Measurements from ENCODE around the gene GNG2. TPM values are rescaled to one million over a fixed set of nuclear protein-coding genes. Genes with fewer than 3 reads are reported as not detected.
A peak's percentile ranks its signal among the peaks of the same experiment; 100 is the strongest.

GNG2 gene
- total and polyA plus RNA-seq, 10 donors: 23.6 to 180 (median 99.1) TPM

- H3K4me3 ChIP-seq: no peak overlapping the region
- no peaks in the 10 kb centered on the region for H3K9me3 ChIP-seq
- no peak for DNase-seq
- H3K27me3 ChIP-seq (replicated peaks in 1 of 7): no peaks in the 10 kb centered on the region
- intact Hi-C loops (cut with DNase I; ENCODE audit: low total_unique reads): no loop called here
- H3K36me3 ChIP-seq: peaks cover 0 to 16% (median 0%) of the 10 kb centered on the region in 6 donors
- WGBS, 5 donors: 89 to 97% (median 95%) methylated on average over 7 of the region's 7 CpGs
- no peak overlapping the region for H3K27ac ChIP-seq
- TF ChIP-seq POLR2A (IDR thresholded peaks at IDR 0.05): no peak
- no peak for TF ChIP-seq POLR2AphosphoS5 (IDR thresholded peaks at IDR 0.05)
- no peak for TF ChIP-seq CTCF (IDR thresholded peaks at IDR 0.05 in 8 of 11, conservative IDR thresholded peaks at IDR 0.05 in 3 of 11)
- H3K4me1 ChIP-seq: peaks cover 0 to 82% (median 28%) of the 10 kb centered on the region in 6 donors
These were observed 66.0 kb downstream of the GNG2 start for GRCh38 chr14:51926449-51926848.

GRCh38 chr14:51928568-51928967 is 68.2 kb downstream of the GNG2 start:
- Histone ChIP-seq H3K27me3 (replicated peaks in 1 of 7) (no peaks in the 10 kb centered on the region), H3K36me3 (peaks cover 0 to 17% (median 0%) of the 10 kb centered on the region in 6 donors), H3K27ac (no peak overlapping the region), H3K4me3 (no peak overlapping the region), H3K9me3 (no peaks in the 10 kb centered on the region), H3K4me1 (peaks cover 0 to 78% (median 30%) of the 10 kb centered on the region in 6 donors)
- no peak for DNase-seq
- intact Hi-C loops (cut with DNase I; ENCODE audit: low total_unique reads): no loop called here
- TF ChIP-seq POLR2A (IDR thresholded peaks at IDR 0.05): no peak
- 90 to 93% (median 91%) methylated on average over 10 of the region's 10 CpGs for WGBS, 5 donors

DNA sequence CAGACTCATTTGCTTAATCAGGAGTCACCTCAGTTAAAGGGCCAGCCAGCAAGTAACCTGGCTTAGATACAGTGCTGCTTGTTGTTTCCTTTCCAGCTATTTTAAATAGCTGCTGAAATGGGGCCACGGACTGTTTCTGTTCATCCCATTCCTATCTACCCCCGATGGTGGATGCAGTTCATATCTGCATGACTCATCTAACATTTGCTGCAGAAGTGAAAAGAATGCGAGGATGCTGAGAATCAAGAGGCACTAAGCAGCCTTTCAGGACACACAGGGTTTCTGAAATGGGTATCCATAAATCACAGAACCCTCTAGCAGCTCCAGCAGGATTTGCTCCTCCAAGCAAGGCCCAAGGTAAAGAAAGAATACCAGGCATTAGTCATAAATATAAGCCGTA is 68.8 kb downstream of the GNG2 start:
- intact Hi-C loops (cut with DNase I; ENCODE audit: low total_unique reads): no loop called here
- no peaks in the 10 kb centered on the region for H3K27me3 ChIP-seq (replicated peaks in 1 of 7)
- H3K9me3 ChIP-seq: no peaks in the 10 kb centered on the region
- no peak overlapping the region for H3K4me3 ChIP-seq
- no peak overlapping the region for H3K27ac ChIP-seq
- TF ChIP-seq POLR2A (IDR thresholded peaks at IDR 0.05) (no peak), POLR2AphosphoS5 (IDR thresholded peaks at IDR 0.05) (no peak), CTCF (IDR thresholded peaks at IDR 0.05 in 8 of 11, conservative IDR thresholded peaks at IDR 0.05 in 3 of 11) (no peak)
- 60 to 74% (median 65%) methylated on average over 4 of the region's 4 CpGs for WGBS, 5 donors
- H3K36me3 ChIP-seq: peaks cover 0 to 23% (median 0%) of the 10 kb centered on the region in 6 donors
- no peak for DNase-seq
- peaks cover 0 to 72% (median 28%) of the 10 kb centered on the region in 6 donors for H3K4me1 ChIP-seq

DNA sequence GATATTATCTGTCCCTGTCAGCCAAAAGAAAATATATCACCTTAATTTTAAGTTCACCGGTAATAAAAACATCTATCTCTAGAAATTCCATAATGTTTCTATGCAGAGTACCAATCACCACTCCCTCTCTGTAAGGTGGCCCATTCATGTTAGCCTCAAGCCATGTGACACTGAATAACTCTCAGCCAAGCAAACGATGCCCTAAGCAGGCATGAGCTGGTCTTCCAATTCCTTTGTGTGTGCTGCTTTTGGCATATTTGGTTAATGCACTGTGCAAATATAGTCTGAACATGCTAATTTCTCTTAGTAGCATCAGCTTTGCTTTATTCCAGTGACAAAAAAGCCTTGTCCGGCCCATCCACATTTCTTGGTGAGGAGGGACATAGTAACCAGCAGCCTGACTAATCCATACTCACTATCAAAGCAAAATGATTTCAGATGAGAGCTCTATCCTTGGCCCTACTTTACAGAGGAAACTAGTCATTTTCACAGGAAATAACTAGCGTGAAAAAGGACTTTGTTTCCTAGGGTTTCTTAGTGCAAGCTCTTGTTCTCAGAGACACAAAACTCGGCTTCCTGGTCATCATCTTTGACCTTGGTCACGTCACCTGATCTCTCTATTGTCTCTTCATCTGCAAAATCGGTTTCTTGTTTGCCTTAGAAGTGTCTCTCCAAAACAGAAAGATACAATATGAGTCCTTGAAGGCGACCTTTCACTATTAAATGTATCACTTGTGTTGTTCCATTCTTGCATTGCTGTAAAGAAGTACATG is 69.7 kb downstream of the GNG2 start:
- Histone ChIP-seq H3K27me3 (replicated peaks in 1 of 7) (no peaks in the 10 kb centered on the region), H3K9me3 (no peaks in the 10 kb centered on the region), H3K36me3 (peaks cover 0 to 24% (median 0%) of the 10 kb centered on the region in 6 donors), H3K4me3 (no peak overlapping the region), H3K27ac (peak overlapping the region in 3 of 8 donors; percentile 14 to 21 (median 17)), H3K4me1 (peaks cover 0 to 64% (median 25%) of the 10 kb centered on the region in 6 donors)
- TF ChIP-seq POLR2A (IDR thresholded peaks at IDR 0.05): no peak
- no peak for TF ChIP-seq CTCF (IDR thresholded peaks at IDR 0.05 in 8 of 11, conservative IDR thresholded peaks at IDR 0.05 in 3 of 11)
- TF ChIP-seq POLR2AphosphoS5 (IDR thresholded peaks at IDR 0.05): no peak
- no peak for DNase-seq
- intact Hi-C loops (cut with DNase I; ENCODE audit: low total_unique reads): no loop called here
- WGBS, 5 donors: 63 to 79% (median 75%) methylated on average over 8 of the region's 8 CpGs
